HG02678 (cell line): ENCODE results near the gene GMPPA.

Source experiments
- ATAC-seq: cut with Tn5 transposase; IDR thresholded peaks from one replicate; pipeline ENCODE4 v1.9.1; 2021; ENCODE audit warnings: mild to moderate bottlenecking, moderate library complexity; ENCODE audit not compliant: unreplicated experiment

GMPPA gene

DNA sequence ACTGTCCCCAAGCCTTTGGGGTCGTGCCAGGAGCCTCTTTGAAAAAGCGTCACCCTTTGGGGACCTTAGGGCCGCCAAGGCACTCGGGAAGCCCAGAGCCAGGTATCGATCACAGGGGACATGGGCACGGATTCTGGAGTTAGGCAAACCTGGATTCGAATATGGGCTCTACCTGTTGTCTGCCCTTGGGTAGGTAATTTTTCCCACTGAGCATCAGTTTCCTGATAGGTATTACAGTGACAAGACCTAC lies 54.4 kb downstream of the GMPPA start:
- ATAC-seq = no peak

DNA sequence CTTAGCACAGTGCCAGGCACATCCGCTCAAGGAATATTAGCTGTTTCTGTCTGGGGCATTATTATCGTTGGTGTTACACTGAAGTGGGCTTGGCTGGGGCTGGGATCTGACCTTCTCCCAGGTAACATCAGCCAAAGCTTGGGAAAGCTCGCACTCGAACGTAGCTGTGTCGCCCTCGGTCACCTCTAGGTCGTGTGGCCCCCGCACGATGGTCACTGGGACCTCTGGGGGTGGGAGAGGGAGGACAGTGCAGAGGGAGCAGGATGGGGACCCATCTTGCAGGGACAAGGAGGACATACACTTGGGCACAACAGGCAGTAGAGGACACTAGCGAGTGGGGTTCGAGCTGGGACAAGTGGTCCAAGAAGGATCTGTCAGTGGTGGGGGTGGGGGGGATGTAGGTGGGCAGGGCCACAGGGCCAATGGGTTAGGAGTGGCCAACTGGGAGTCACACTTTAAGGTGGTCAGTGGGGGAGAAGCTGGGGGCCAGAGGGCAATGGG lies 54.8 kb downstream of the GMPPA start:
- ATAC-seq = no peak

DNA sequence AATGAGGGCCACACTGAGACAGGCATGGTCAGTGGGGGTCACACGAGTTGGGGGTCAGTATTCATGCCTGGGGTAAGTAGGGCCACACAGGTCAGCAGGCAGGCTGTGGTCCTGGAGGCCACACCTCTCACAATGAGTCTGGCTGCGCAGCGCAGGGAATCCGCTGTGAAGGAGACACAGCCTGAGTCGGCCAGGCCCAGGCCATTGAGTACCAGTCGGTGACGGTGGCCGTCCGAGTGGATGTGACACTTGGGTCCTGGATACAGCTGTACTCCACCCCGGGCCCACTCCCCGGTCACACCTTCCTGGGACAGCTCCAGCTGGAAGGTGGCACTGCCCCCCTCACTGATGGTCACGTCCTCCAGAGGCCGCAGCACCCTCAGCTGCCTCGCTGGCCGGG lies 55.7 kb downstream of the GMPPA start:
- ATAC-seq = no peak

DNA sequence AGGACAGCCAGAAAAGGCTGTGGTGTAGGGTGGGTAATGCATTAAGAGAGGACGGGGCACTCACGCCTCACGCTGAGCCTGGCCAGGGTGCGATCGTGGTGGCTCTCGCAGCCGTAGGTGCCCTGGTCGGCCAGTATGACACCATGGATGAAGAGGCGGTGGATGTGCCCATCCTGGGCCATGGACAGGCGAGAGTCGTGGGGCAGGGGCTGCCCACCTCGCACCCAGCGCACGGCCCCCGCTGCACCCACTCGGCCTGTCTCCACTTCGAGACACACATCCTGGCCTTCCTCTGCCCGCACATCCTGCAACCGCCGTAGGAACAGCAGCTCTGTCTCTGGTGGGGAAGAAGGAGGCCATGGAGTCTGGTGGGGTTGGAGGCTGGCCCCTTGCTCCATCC lies 57.3 kb downstream of the GMPPA start:
- no peak for ATAC-seq

DNA sequence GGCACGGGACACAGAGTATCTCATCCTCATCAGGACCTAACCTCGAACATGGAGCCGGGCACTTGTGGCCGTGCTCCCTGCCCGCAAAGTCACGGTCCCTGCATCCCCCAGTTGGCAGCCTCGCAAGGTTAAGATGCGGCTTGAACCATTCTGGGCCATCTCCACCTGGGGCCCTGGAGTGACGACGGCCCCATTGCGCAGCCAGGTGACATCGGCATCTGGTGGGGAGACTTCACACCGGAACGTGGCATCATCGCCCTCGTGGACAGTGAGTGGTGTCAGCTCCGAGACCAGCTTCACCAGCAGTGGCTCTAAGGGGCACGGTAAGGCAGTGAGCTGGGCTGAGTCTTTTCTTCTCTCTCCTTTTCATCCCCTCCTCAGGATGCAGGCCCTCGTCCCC lies 57.7 kb downstream of the GMPPA start:
- ATAC-seq = no peak
